Thoracic aorta (tissue), 2 donors: ENCODE measurements around the gene PRKN. TPM values are rescaled to one million over a fixed set of nuclear protein-coding genes. Genes with fewer than 3 reads are reported as not detected.

Source experiments
- ATAC-seq: fragments of 150-250 bp; one replicate; pipeline ENCODE4 v1.8.0; 2017; ENCODE audit warnings: low read depth; ENCODE audit not compliant: insufficient number of reproducible peaks, low FRiP score
- DNase-seq: peaks from one replicate; pipeline ENCODE4 v3.0.0-alpha.2; 2020; ENCODE audit warnings: low spot score
- H3K27ac ChIP-seq, 2 donors: fragments of 200-600 bp; sonication (generic); 1 replicate in 1 of 2; 2 replicates in 1 of 2; pipeline ENCODE4 v1.5.1; 2016; ENCODE audit warnings: mild to moderate bottlenecking in 2 of 2, moderate library complexity in 2 of 2
- H3K27me3 ChIP-seq: fragments of 200-600 bp; sonication (generic); replicated peaks from 2 replicates; pipeline ENCODE4 v1.6.0; 2016; ENCODE audit warnings: mild to moderate bottlenecking; ENCODE audit not compliant: insufficient read depth
- H3K36me3 ChIP-seq: fragments of 200-600 bp; sonication (generic); one replicate; pipeline ENCODE4 v1.5.1; 2016
- H3K4me1 ChIP-seq, 2 donors: fragments of 200-600 bp; sonication (generic); 1 replicate in 1 of 2; 2 replicates in 1 of 2; pipeline versions ENCODE4 v1.5.1 to v1.6.0; 2016; ENCODE audit warnings: low read depth in 2 of 2, mild to moderate bottlenecking in 1 of 2; ENCODE audit not compliant: control insufficient read depth in 1 of 2
- H3K4me3 ChIP-seq: fragments of 200-600 bp; sonication (generic); 2 replicates; pipeline ENCODE4 v1.5.1; 2016; ENCODE audit warnings: mild to moderate bottlenecking
- H3K9me3 ChIP-seq: fragments of 200-600 bp; sonication (generic); 2 replicates; pipeline ENCODE4 v1.5.1; 2016
- CTCF ChIP-seq: fragments of 200-600 bp; sonication (generic); IDR thresholded peaks from one replicate; pipeline ENCODE4 v1.5.1; 2019; ENCODE audit warnings: antibody characterized with exemption
- total RNA-seq, 2 donors: library from RNA; depleted of rRNA; stranded (reverse); fragments of >200 nt; gene quantifications; one replicate each; pipeline versions ENCODE4 v1.1.0 to v1.2.3, GENCODE V29; 2016

Gene PRKN
- total RNA-seq, 2 donors from 2014 or later, result 10.4 to 23.8 TPM

GRCh38 chr6:161378115-161378514, 1349.5 kb downstream of the PRKN start:
- ATAC-seq (no peak), DNase-seq (no peak)
- Histone ChIP-seq H3K9me3 (no peaks in the 10 kb centered on the region), H3K4me1 (no peaks in the 10 kb centered on the region), H3K4me3 (no peak overlapping the region), H3K27me3 (no peaks in the 10 kb centered on the region), H3K36me3 (no peaks in the 10 kb centered on the region), H3K27ac (no peak overlapping the region)
- TF ChIP-seq CTCF, result no peak

GRCh38 chr6:161377116-161377515, 1350.5 kb downstream of the PRKN start:
- Histone ChIP-seq H3K36me3 (no peaks in the 10 kb centered on the region), H3K9me3 (no peaks in the 10 kb centered on the region), H3K4me3 (no peak overlapping the region), H3K4me1 (no peaks in the 10 kb centered on the region), H3K27ac (no peak overlapping the region), H3K27me3 (no peaks in the 10 kb centered on the region)
- no peak for DNase-seq
- TF ChIP-seq CTCF, result no peak
- no peak for ATAC-seq

GRCh38 chr6:161376367-161376766, 1351.2 kb downstream of the PRKN start:
- Histone ChIP-seq H3K27ac (no peak overlapping the region), H3K27me3 (no peaks in the 10 kb centered on the region), H3K36me3 (no peaks in the 10 kb centered on the region), H3K4me1 (no peaks in the 10 kb centered on the region), H3K4me3 (no peak overlapping the region), H3K9me3 (no peaks in the 10 kb centered on the region)
- no peak for ATAC-seq
- no peak for TF ChIP-seq CTCF
- no peak for DNase-seq

- H3K9me3 ChIP-seq, result no peaks in the 10 kb centered on the region
- no peak overlapping the region for H3K27ac ChIP-seq
- no peaks in the 10 kb centered on the region for H3K4me1 ChIP-seq
- ATAC-seq (no peak), DNase-seq (peak; percentile 9)
- H3K4me3 ChIP-seq, result peak overlapping the region; percentile 50
- H3K36me3 ChIP-seq, result no peaks in the 10 kb centered on the region
- no peaks in the 10 kb centered on the region for H3K27me3 ChIP-seq
- TF ChIP-seq CTCF, result no peak
These were observed 1352.3 kb downstream of the PRKN start for GRCh38 chr6:161374971-161375873.

GRCh38 chr6:161373905-161374451, 1353.6 kb downstream of the PRKN start:
- DNase-seq (no peak), ATAC-seq (no peak)
- Histone ChIP-seq H3K27ac (no peak overlapping the region), H3K36me3 (no peaks in the 10 kb centered on the region), H3K9me3 (no peaks in the 10 kb centered on the region), H3K4me3 (no peak overlapping the region), H3K4me1 (no peaks in the 10 kb centered on the region), H3K27me3 (no peaks in the 10 kb centered on the region)
- peak; percentile 95 for TF ChIP-seq CTCF
